ACHN (cell line): ENCODE data around the gene HPCAL4.

Experiments used
- DNase-seq: peaks from one replicate; pipeline ENCODE4 v3.0.0-alpha.2; 2015
- in situ Hi-C: cut with HindIII; loops from 2 replicates; pipeline ENCODE4 v1.10.0; 2017; ENCODE audit warnings: low sequenced_read_pairs, low pct_ligation_motif_present, low pct_unique_long_range_greater_than_20kb

Gene HPCAL4

GRCh38 chr1:39639305-39640130 lies 51.7 kb downstream of the HPCAL4 start, which contains the start of gene HEYL:
Gene HEYL (minus strand): TSS chr1:39639643. CDS start chr1:39639625, 18 bp downstream.
- DNase-seq, result peak; percentile 76
- in situ Hi-C loops, result no loop called here

- DNase-seq, result no peak
- in situ Hi-C loops, result no loop called here
Observed at GRCh38 chr1:39638965-39639304, 52.3 kb downstream of the HPCAL4 start.

GRCh38 chr1:39637361-39637760 lies 53.9 kb downstream of the HPCAL4 start:
- no peak for DNase-seq
- in situ Hi-C loops, result no loop called here

- in situ Hi-C loops, result no loop called here
- no peak for DNase-seq
Observed at GRCh38 chr1:39635871-39636210, 55.4 kb downstream of the HPCAL4 start.

- no peak for DNase-seq
- in situ Hi-C loops, result no loop called here
Observed at GRCh38 chr1:39635205-39635870, 55.9 kb downstream of the HPCAL4 start.

- in situ Hi-C loops, result no loop called here
- DNase-seq, result no peak
Observed at GRCh38 chr1:39633422-39633821, 57.8 kb downstream of the HPCAL4 start.

GRCh38 chr1:39632682-39633417 lies 58.4 kb downstream of the HPCAL4 start:
- in situ Hi-C loops, result no loop called here
- peak; percentile 9 for DNase-seq

- in situ Hi-C loops, result no loop called here
- no peak for DNase-seq
Observed at GRCh38 chr1:39632323-39632681, 58.9 kb downstream of the HPCAL4 start.

GRCh38 chr1:39631361-39632322 lies 59.6 kb downstream of the HPCAL4 start:
- no peak for DNase-seq
- in situ Hi-C loops, result no loop called here

GRCh38 chr1:39628807-39629350 lies 62.4 kb downstream of the HPCAL4 start:
- DNase-seq, result no peak
- in situ Hi-C loops, result no loop called here
